Measurements from ENCODE around the gene ZMYND11.
"Not testable (repeated sequence)": the region's sequence is repeated elsewhere in the genome, so short reads cannot be mapped to it uniquely, and the experiment has no call there.

The ZMYND11 gene

GRCh38 chr10:287814-288213 lies 152.6 kb downstream of the ZMYND11 start:
- Histone ChIP-seq H3K4me3 (ENCODE audit: insufficient read depth, low read depth, low read length, poor library complexity, severe bottlenecking) (no peak overlapping the region), H3K27ac (ENCODE audit: insufficient read depth, low read length, poor library complexity, severe bottlenecking) (no peak overlapping the region), H3K4me1 (ENCODE audit: control insufficient read depth, insufficient read depth, low read length, poor library complexity, severe bottlenecking) (no peaks in the 10 kb centered on the region), H3K9me3 (ENCODE audit: control insufficient read depth, low read length) (no peaks in the 10 kb centered on the region), H3K36me3 (ENCODE audit: control insufficient read depth, insufficient read depth, low read length) (no peaks in the 10 kb centered on the region), H3K27me3 (replicated peaks; ENCODE audit: control insufficient read depth, insufficient read depth, low read length, poor library complexity, severe bottlenecking) (no peaks in the 10 kb centered on the region)
- DNase-seq = no peak

DNA sequence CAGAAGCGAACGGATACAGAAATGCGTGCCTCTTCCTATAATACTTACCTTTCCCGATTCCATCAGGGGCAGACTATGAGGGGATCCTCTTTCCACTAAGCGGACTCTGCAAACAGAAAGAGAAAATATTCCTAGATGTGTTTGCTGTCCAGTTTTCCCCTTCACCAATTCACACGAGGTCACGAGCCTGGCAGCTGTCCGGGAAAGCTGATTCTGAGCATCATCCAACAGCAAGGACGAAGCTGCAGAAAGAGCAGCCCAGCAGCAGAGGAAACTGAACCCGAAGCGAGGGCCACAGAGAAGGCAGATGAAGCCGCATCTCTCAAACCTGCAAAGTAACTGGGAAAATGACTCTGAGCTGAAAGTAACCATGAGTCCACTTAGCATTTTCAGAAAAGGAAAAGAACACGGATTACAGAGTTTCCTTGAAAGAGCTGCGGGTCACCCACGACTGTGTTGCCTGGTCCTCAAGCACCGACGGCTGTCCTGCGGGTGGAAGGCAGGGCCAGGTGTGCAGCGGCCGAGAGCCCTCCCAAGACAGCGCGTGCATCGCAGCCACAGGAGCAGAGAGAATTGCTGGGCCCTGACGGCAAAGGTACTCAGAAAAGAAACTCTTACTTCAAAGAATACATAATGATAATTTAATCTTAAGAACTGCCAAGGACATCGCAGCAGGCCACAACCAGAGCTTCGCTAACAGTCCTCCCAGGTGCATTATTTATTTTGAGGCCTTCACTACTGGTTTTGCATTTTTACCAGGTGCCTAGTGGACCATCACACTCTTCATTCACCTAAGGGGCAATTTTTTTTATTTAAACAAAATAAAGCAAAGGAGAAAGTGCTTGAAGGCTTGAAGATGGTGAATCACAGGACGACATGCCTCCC lies 153.3 kb downstream of the ZMYND11 start:
- Histone ChIP-seq H3K27me3 (replicated peaks; ENCODE audit: control insufficient read depth, insufficient read depth, low read length, poor library complexity, severe bottlenecking) (no peaks in the 10 kb centered on the region), H3K36me3 (ENCODE audit: control insufficient read depth, insufficient read depth, low read length) (no peaks in the 10 kb centered on the region), H3K27ac (ENCODE audit: insufficient read depth, low read length, poor library complexity, severe bottlenecking) (no peak overlapping the region), H3K9me3 (ENCODE audit: control insufficient read depth, low read length) (no peaks in the 10 kb centered on the region), H3K4me3 (ENCODE audit: insufficient read depth, low read depth, low read length, poor library complexity, severe bottlenecking) (no peak overlapping the region), H3K4me1 (ENCODE audit: control insufficient read depth, insufficient read depth, low read length, poor library complexity, severe bottlenecking) (no peaks in the 10 kb centered on the region)
- no peak for DNase-seq

- Histone ChIP-seq H3K27me3 (replicated peaks; ENCODE audit: control insufficient read depth, insufficient read depth, low read length, poor library complexity, severe bottlenecking) (no peaks in the 10 kb centered on the region), H3K4me3 (ENCODE audit: insufficient read depth, low read depth, low read length, poor library complexity, severe bottlenecking) (no peak overlapping the region), H3K9me3 (ENCODE audit: control insufficient read depth, low read length) (no peaks in the 10 kb centered on the region), H3K27ac (ENCODE audit: insufficient read depth, low read length, poor library complexity, severe bottlenecking) (no peak overlapping the region), H3K4me1 (ENCODE audit: control insufficient read depth, insufficient read depth, low read length, poor library complexity, severe bottlenecking) (no peaks in the 10 kb centered on the region), H3K36me3 (ENCODE audit: control insufficient read depth, insufficient read depth, low read length) (no peaks in the 10 kb centered on the region)
- DNase-seq = no peak
Observed at GRCh38 chr10:289581-289980, 154.3 kb downstream of the ZMYND11 start.

DNA sequence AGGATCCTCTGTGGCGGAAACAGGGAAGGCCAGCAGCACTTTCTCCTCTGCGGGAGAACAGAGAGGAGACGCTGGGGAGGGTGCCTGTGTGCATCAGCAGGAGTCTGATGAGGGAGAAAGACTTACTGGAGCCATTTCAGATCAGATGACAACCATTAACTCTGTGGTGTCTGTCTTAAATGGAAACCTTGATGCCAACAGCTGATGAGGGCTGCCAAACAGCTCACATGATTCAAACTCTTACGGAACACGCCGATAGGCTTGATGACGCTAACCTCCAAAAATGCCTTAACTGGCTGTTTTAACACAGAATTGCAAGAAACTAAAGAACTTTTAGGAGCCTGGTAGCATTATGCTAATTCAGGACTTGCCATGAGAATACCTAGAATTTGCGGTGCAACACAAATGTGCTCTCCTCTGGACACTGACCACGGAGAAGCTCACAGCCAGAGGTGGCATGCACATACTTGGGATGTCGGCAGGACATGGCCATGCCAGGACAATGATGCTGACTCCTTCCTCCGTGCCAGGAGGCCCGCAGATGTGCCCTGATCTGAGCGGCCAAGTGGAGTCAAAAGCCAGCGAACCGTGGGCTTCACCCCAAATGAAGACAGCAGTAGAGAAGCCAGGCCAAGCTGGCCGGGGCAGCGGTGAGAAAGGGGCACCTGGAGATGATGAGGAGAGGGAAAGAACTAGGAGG lies 154.9 kb downstream of the ZMYND11 start:
- Histone ChIP-seq H3K36me3 (ENCODE audit: control insufficient read depth, insufficient read depth, low read length) (no peaks in the 10 kb centered on the region), H3K27ac (ENCODE audit: insufficient read depth, low read length, poor library complexity, severe bottlenecking) (no peak overlapping the region), H3K4me3 (ENCODE audit: insufficient read depth, low read depth, low read length, poor library complexity, severe bottlenecking) (no peak overlapping the region), H3K9me3 (ENCODE audit: control insufficient read depth, low read length) (no peaks in the 10 kb centered on the region), H3K27me3 (replicated peaks; ENCODE audit: control insufficient read depth, insufficient read depth, low read length, poor library complexity, severe bottlenecking) (no peaks in the 10 kb centered on the region), H3K4me1 (ENCODE audit: control insufficient read depth, insufficient read depth, low read length, poor library complexity, severe bottlenecking) (no peaks in the 10 kb centered on the region)
- no peak for DNase-seq

- no peaks in the 10 kb centered on the region for H3K27me3 ChIP-seq (replicated peaks; ENCODE audit: control insufficient read depth, insufficient read depth, low read length, poor library complexity, severe bottlenecking)
- no peak overlapping the region for H3K27ac ChIP-seq (ENCODE audit: insufficient read depth, low read length, poor library complexity, severe bottlenecking)
- no peaks in the 10 kb centered on the region for H3K9me3 ChIP-seq (ENCODE audit: control insufficient read depth, low read length)
- no peak overlapping the region for H3K4me3 ChIP-seq (ENCODE audit: insufficient read depth, low read depth, low read length, poor library complexity, severe bottlenecking)
- no peak for DNase-seq
- no peaks in the 10 kb centered on the region for H3K4me1 ChIP-seq (ENCODE audit: control insufficient read depth, insufficient read depth, low read length, poor library complexity, severe bottlenecking)
- no peaks in the 10 kb centered on the region for H3K36me3 ChIP-seq (ENCODE audit: control insufficient read depth, insufficient read depth, low read length)
Observed at GRCh38 chr10:293636-294035, 158.4 kb downstream of the ZMYND11 start.

DNA sequence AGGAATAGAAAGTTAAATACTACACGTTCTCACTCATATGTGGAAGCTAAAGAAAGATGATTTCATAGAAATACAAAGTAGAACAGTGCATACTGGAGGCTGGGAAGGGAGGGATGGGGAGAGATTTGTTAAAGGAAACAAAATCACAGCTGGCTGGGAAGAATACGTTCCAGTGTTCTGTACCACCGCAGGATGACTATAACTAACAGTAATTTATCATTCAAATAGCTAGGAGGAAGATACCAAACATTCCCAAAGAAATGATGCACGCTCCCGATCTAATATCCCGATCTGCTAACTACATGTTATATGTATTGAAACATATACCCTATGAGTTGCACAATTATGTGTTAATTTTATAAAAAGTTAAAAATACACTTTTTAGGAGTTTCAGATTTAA lies 162.3 kb downstream of the ZMYND11 start:
- H3K27me3 ChIP-seq (replicated peaks; ENCODE audit: control insufficient read depth, insufficient read depth, low read length, poor library complexity, severe bottlenecking) = no peaks in the 10 kb centered on the region
- H3K4me1 ChIP-seq (ENCODE audit: control insufficient read depth, insufficient read depth, low read length, poor library complexity, severe bottlenecking) = no peaks in the 10 kb centered on the region
- H3K9me3 ChIP-seq (ENCODE audit: control insufficient read depth, low read length) = no peaks in the 10 kb centered on the region
- no peak overlapping the region for H3K27ac ChIP-seq (ENCODE audit: insufficient read depth, low read length, poor library complexity, severe bottlenecking)
- H3K36me3 ChIP-seq (ENCODE audit: control insufficient read depth, insufficient read depth, low read length) = no peaks in the 10 kb centered on the region
- no peak for DNase-seq
- H3K4me3 ChIP-seq (ENCODE audit: insufficient read depth, low read depth, low read length, poor library complexity, severe bottlenecking) = no peak overlapping the region

GRCh38 chr10:298033-298432 lies 162.8 kb downstream of the ZMYND11 start:
- Histone ChIP-seq H3K4me3 (ENCODE audit: insufficient read depth, low read depth, low read length, poor library complexity, severe bottlenecking) (no peak overlapping the region), H3K4me1 (ENCODE audit: control insufficient read depth, insufficient read depth, low read length, poor library complexity, severe bottlenecking) (no peaks in the 10 kb centered on the region), H3K36me3 (ENCODE audit: control insufficient read depth, insufficient read depth, low read length) (no peaks in the 10 kb centered on the region), H3K27me3 (replicated peaks; ENCODE audit: control insufficient read depth, insufficient read depth, low read length, poor library complexity, severe bottlenecking) (no peaks in the 10 kb centered on the region), H3K9me3 (ENCODE audit: control insufficient read depth, low read length) (no peaks in the 10 kb centered on the region), H3K27ac (ENCODE audit: insufficient read depth, low read length, poor library complexity, severe bottlenecking) (no peak overlapping the region)
- no peak for DNase-seq

DNA sequence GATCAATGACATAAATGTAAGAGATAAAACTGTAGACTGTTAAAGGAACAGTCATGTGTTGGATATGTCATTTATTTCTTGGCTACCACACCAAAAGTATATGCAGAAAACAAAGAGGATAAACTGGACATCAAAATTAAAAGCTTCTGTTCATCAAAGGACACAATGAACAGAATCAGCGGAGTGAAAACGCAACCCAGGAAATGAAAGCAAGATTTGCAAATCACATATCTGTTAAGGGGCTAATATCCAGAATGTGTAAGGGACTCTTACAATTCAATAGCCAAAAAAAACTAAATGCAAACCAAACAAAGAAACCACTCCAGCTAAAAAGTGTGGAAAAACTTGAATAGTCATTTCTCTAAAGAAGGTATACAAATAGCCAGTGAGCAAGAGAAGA lies 164.3 kb downstream of the ZMYND11 start:
- Histone ChIP-seq H3K9me3 (ENCODE audit: control insufficient read depth, low read length) (no peaks in the 10 kb centered on the region), H3K4me1 (ENCODE audit: control insufficient read depth, insufficient read depth, low read length, poor library complexity, severe bottlenecking) (no peaks in the 10 kb centered on the region), H3K4me3 (ENCODE audit: insufficient read depth, low read depth, low read length, poor library complexity, severe bottlenecking) (no peak overlapping the region), H3K36me3 (ENCODE audit: control insufficient read depth, insufficient read depth, low read length) (no peaks in the 10 kb centered on the region), H3K27me3 (replicated peaks; ENCODE audit: control insufficient read depth, insufficient read depth, low read length, poor library complexity, severe bottlenecking) (no peaks in the 10 kb centered on the region), H3K27ac (ENCODE audit: insufficient read depth, low read length, poor library complexity, severe bottlenecking) (no peak overlapping the region)
- DNase-seq = no peak

- H3K27me3 ChIP-seq (replicated peaks; ENCODE audit: control insufficient read depth, insufficient read depth, low read length, poor library complexity, severe bottlenecking) = no peaks in the 10 kb centered on the region
- no peaks in the 10 kb centered on the region for H3K4me1 ChIP-seq (ENCODE audit: control insufficient read depth, insufficient read depth, low read length, poor library complexity, severe bottlenecking)
- H3K36me3 ChIP-seq (ENCODE audit: control insufficient read depth, insufficient read depth, low read length) = no peaks in the 10 kb centered on the region
- DNase-seq = no peak
- H3K27ac ChIP-seq (ENCODE audit: insufficient read depth, low read length, poor library complexity, severe bottlenecking) = no peak overlapping the region
- no peak overlapping the region for H3K4me3 ChIP-seq (ENCODE audit: insufficient read depth, low read depth, low read length, poor library complexity, severe bottlenecking)
- no peaks in the 10 kb centered on the region for H3K9me3 ChIP-seq (ENCODE audit: control insufficient read depth, low read length)
Observed at GRCh38 chr10:299969-300368, 164.7 kb downstream of the ZMYND11 start.

DNA sequence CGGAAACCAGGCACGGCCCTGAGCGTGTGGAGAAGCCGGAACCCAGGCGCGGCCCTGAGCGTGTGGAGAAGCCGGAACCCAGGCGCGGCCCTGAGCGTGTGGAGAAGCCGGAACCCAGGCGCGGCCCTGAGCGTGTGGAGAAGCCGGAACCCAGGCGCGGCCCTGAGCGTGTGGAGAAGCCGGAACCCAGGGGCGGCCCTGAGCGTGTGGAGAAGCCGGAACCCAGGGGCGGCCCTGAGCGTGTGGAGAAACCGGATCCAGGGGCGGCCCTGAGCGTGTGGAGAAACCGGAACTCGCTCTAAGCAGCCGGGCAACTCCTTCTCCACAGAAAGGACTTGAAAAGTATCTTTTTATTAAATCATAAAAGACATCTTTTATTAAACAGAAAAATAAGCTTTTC lies 165.3 kb downstream of the ZMYND11 start:
- not testable (repeated sequence) for H3K27ac ChIP-seq (ENCODE audit: insufficient read depth, low read length, poor library complexity, severe bottlenecking); H3K36me3 ChIP-seq (ENCODE audit: control insufficient read depth, insufficient read depth, low read length); H3K4me3 ChIP-seq (ENCODE audit: insufficient read depth, low read depth, low read length, poor library complexity, severe bottlenecking)

More for the DNA sequence above, 165.3 kb downstream of the ZMYND11 start:
- H3K27me3 ChIP-seq (replicated peaks; ENCODE audit: control insufficient read depth, insufficient read depth, low read length, poor library complexity, severe bottlenecking); H3K9me3 ChIP-seq (ENCODE audit: control insufficient read depth, low read length); H3K4me1 ChIP-seq (ENCODE audit: control insufficient read depth, insufficient read depth, low read length, poor library complexity, severe bottlenecking); DNase-seq: not testable (repeated sequence)

Measured in effector memory CD4-positive, alpha-beta T cell (primary cell).